H54 (cell line): ENCODE data around the gene WNK3.
A peak's percentile ranks its signal among the peaks of the same experiment; 100 is the strongest.

Experiments
- DNase-seq: peaks from one replicate; pipeline ENCODE4 v3.0.0; 2011; ENCODE audit warnings: low spot score, mixed read lengths; ENCODE audit not compliant: insufficient read length
- FAIRE-seq: peaks from 3 replicates; lab custom pipeline; 2011; peaks lifted over from hg19 to GRCh38; lab: Jason Lieb, UNC
- POLR2A ChIP-seq: IDR thresholded peaks from 2 replicates; pipeline ENCODE4 v1.6.1; 2011; ENCODE audit warnings: low read depth, mild to moderate bottlenecking, low read length

Gene WNK3

DNA sequence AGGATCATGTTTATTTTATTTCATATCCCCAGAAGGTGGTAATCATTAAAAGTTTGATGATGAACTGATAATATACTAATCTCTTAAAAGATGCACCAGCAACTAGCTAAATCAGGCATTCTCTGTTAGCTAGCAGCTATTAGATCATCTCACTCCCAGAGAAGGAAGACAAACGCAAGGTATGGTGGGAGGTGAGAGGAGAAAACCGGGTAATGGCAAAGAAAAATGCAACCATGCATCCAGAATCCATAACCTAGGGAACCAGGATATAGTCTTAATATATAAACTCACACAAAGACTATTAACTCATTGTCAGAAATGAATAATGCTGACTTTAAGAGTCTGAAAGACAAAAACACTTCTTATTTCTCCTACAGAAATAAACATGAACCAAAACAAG, 66.1 kb downstream of the WNK3 start:
- no peak for TF ChIP-seq POLR2A
- DNase-seq (no peak), FAIRE-seq (no peak)

DNA sequence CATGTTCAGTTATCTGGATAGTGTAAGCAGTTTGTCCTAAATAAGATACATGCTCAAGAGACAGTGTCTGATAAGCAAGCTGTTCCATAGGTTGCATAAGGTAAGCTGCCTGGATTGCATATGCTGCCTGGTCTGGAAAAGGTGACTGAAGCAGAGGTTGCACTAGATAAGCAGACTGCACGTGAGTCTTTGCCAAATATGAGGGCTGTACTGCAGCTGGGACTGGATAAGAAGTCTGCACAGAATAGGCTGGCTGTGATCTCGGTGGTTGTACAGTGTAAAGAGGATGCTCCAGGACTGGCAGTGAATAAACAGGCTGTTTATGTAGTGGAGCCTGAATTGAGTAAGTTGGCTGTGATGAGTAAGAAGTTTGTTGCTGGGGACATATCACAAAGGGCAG, 68.9 kb downstream of the WNK3 start:
- FAIRE-seq = no peak
- no peak for TF ChIP-seq POLR2A
- DNase-seq = no peak

DNA sequence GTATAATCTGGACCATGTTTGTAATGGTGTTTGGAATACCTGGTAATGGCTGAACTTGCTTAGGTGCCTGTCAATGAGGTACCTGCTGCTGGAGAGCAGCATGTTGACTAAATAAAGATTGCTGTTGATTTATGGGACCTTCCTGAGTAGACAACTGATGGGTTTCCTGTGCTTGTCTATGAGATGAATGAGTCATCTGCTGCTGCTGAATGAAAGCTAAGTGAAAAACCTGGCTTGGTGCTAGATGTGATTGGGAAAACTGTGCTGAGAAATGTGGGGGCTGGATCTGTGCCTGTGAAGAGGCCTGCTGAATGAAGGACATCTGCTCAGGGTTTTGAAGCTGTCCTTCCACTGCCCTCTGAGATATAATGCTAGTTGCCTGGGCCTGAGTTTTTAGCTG, 69.6 kb downstream of the WNK3 start:
- no peak for FAIRE-seq

DNA sequence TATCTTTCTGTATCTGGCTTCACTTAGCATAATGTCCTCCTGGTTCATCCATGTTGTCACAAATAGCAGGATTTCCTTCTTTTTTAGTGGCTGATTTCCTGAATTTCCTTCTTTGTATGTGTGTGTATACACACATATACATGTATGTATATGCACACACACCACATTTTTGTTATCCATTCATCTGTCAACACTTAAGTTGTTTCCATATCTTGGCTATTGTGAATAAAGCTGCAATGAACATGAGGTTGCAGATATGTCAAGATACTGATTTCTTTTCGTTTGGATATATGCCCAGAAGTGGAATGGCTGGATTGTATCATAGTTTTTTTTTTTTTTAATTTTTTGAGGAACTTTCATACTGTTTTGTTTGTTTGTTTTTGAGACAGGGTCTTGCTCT, 76.2 kb downstream of the WNK3 start:
- DNase-seq (no peak), FAIRE-seq (no peak)
- no peak for TF ChIP-seq POLR2A

More for the DNA sequence above, 69.6 kb downstream of the WNK3 start:
- DNase-seq = no peak
- no peak for TF ChIP-seq POLR2A

DNA sequence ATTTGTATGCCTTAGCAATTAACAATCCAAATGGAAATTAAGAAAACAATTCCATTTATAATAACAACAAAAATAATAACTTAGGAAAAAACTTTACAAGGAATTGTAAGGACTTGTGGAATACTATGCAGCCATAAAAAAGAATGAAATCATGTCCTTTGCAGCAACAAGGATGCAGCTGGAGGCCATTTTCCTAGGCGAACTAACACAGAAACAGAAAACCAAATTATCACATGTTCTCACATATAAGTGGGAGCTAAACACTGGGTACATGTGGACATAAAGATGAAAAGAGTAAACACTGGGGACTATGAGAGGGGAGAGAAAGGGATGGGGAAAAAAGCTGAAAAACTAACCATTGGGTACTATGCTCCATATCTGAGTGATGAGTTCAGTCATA, 77.4 kb downstream of the WNK3 start:
- DNase-seq = no peak
- no peak for TF ChIP-seq POLR2A
- FAIRE-seq = no peak

DNA sequence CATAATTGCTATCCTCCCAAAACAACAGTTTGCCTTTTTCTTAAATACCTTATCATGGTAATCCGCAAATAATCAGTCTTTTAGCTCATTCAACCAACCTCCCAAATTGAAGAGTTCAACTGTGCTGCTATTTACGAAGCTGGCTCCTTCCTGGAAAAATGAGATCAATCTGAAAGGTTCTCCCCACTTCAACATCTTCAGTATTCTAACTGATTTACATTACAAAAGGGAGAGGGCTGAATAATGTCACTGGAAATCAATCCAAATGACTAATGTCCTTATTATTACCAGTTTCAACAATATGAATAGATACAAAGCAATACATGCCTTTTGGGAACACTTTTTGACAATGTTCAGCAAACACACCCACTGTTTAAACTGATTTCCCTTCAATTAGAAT, 86.2 kb downstream of the WNK3 start:
- DNase-seq (no peak), FAIRE-seq (no peak)
- TF ChIP-seq POLR2A = no peak

DNA sequence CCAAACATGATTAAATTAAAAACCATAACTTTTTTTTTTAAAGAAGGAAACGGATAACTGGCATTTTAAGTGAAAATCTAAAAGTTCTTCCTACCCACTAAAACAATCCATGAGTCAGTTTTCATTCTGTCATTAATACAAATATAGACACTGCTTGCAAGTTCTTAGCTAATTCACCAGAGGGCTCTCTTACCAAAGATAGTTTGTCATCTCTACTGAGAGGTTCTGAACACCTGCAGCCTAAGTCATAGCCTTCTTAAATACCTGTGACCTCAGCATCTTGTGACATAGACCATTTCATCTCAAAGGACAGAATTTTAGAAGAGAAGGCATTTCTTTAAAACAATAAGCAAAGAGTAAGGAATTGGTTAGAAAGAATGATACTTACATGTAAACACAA, 109.5 kb downstream of the WNK3 start:
- TF ChIP-seq POLR2A = no peak
- DNase-seq = peak; percentile 1
- no peak for FAIRE-seq

DNA sequence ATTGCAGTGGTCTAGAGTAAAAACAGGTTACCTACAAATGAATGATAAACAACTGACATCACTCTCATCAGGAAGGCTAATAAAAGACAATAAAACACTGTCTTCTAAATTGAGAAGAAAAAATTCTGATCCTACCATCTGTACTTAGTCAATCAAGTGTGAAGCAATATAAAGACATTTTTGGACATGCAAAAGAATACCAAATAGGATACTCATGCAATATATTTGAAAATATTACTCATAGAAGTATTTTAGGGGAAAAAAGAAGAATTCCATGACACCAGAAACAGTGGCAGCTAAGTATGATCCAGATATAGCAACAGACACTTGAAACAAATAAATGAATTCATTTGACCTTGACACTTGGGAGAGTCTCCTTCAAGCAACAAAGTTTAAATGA, 111.0 kb downstream of the WNK3 start:
- DNase-seq (no peak), FAIRE-seq (no peak)
- no peak for TF ChIP-seq POLR2A

DNA sequence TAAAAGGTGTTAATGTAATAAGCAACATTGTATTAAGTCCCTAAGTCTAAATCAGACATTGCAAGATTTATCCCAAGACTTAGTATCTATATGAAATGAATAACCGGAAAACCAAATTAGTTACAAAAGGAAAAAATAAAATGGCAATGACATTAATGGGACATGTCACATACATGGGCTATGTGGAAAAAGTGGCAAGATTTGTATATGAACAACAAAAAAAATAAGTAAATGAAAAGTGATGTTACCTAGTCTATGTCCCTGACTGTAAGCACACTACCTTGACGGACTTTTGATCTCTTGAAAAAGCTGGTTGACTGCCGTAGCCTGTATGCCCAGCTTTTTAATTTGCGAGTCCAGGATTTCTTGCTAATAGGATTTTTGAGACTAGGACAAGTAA, 119.3 kb downstream of the WNK3 start:
- TF ChIP-seq POLR2A = no peak
- FAIRE-seq (no peak), DNase-seq (no peak)

DNA sequence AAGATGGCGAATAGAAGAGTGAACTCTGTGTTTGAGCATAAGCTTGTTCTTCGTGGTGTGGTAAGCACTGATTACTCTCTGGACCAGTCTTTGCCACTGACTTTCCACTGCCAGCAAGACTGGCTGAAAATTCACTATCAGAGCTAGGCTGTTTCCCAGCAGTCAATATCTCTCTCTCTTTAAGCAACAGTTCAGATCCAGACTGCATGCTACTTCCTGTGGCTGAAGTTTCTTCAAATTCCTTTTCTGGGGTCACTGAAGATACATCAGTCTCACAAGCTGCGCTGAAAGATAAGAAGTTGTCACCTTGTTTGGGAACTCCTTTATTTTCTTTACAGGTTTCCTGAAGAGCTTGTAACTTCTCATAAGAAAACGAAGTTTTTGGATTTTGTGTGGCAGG, 120.8 kb downstream of the WNK3 start:
- TF ChIP-seq POLR2A = no peak
- FAIRE-seq (no peak), DNase-seq (no peak)

DNA sequence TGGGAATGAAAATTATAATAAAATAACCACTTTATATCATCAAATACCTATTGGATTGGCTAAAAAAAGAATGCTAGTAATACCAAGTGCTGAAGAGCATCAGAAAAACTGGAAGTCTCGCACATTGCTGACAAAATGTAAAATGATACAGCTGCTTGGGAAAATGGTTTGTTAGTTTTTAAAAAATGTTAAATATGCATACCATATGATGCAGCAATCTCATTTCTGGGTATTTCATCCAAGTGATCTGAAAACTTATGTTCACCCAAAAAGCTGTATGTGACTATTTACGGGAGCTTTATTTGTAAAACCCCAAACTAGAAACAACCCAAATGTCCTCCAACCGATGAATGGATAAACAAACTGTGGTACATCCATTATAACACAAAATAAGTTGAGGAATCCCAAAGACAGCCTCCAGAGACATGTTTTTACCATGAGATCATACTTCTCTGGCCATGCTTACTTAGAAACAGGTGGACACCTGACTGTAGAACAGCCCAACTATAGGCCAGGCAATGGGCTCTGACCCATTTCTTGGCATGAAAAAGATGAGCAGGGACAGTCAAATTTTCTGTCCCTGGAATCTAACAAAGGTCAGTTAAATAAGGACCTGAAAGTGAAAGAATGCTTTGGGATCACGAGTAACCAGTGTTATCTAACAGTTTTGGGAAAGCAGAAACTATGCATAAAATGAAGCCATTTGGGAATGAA, 127.3 kb downstream of the WNK3 start:
- FAIRE-seq = no peak
- DNase-seq = no peak
- no peak for TF ChIP-seq POLR2A

DNA sequence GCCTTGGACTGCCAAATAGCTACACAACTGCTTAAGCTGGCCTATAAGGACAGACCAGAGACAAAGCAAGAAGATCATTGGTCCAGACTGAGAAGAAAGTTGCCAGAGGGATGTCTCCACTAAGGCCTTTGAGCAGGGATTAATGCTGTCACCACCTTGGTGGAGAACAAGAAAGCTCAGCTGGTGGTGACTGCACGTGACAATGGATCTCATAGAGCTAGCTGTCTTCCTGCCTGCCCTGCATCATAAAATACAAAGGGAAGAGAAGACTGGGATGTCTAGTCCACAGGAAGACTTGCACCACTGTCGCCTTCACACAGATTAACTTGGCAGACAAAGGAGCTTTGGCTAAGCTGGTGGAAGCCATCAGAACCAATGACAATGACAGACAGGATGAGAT, 134.3 kb downstream of the WNK3 start:
- DNase-seq (no peak), FAIRE-seq (no peak)
- no peak for TF ChIP-seq POLR2A

DNA sequence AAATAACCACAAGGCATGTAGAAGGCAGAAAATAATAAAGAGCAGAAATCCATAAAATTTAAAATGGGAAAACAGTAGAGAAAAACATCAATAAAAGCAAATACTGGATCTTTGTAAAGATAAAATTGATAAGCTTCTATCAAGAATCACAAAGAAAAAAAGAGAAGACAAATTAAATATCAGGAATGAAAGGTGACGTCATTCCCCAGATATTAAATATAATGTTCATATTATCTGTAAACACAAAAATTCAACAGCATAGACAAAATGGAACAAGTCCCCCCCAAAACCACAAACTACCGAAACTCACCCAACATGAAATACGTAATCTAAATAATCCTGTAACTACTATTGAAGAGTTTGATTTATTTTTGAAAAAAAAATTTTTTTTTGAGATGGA, 144.2 kb downstream of the WNK3 start:
- no peak for TF ChIP-seq POLR2A
- DNase-seq (no peak), FAIRE-seq (no peak)

DNA sequence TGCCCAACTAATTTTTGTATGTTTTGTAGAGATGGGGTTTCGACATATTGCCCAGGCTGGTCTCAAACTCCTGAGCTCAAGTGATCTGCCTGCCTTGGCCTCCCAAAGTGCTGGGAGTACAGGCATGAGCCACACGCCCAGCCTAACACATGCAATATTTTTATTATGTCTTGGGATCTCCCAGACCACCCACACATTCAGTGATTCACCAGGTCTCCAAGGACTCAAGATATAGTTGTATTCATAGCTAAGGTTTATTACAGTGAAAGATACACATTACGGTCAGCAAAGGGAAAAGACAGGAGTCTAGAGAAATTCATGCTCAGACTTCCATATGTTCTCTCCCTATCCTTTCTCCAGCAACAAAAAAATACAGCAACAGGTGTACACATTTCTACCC, 149.3 kb downstream of the WNK3 start:
- DNase-seq (no peak), FAIRE-seq (no peak)
- TF ChIP-seq POLR2A = no peak

DNA sequence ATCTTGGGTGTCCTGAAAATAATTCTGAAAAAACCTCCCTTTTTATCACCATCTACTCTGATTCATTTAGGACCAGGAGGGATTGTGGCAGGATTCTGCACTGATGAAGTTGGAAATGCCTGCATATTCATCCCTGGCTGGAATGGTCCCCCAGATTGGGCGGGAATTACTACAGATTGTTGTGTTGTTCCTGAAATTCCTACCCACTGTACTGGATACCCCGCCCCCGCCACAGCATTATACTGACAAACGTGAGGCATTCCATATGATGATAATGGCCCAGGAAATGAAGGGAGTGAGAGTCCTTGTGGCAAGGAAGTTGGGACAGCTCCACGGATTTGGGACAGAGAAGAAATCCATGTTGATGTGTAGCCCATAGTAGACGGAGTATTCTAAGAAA, 159.6 kb downstream of the WNK3 start:
- FAIRE-seq = no peak
- TF ChIP-seq POLR2A = no peak

DNA sequence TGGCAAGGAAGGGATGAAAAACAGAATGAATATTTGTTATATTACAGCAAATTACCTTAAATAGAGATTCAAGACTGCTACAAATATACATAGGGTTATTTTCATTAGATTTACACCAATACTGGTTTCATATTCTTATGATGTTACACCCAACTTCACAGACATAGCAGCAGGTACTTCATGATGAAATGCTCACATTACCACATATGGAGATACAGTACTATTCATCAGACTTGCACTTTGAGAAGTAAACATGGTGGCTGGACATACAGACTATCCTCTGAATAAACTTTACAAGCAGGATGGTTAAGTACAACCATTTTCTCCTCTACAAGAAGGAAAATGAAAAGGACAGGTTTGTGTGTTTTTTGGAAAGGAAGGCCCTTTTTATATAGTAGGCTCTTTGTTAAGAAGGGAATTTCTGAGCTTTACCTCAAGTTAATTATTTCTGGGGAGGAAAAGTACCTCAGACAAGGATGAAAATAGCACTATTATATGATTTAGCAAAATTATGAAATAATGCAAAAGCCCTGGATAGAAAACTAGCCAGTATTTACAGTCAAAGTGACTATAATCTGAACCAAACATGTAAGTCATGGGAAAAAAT, 162.8 kb downstream of the WNK3 start:
- TF ChIP-seq POLR2A = no peak
- FAIRE-seq (no peak), DNase-seq (no peak)

More for the DNA sequence above, 159.6 kb downstream of the WNK3 start:
- DNase-seq = no peak
